SK-N-SH treated with all-trans-retinoic acid at 6 μM for 48 hours (cell line): Measurements from ENCODE around the gene LRGUK.

ENCODE experiments used
- ATAC-seq: fragments of 200-7000 bp; cut with Tn5 transposase; 3 replicates; pipeline ENCODE4 v1.9.1; 2020; ENCODE audit warnings: mild to moderate bottlenecking, moderate library complexity
- ARNTL ChIP-seq: fragments of 450-650 bp; formaldehyde crosslinking; IDR thresholded peaks from 2 replicates; pipeline ENCODE4 v1.5.0; 2020; ENCODE audit warnings: low read depth, mild to moderate bottlenecking, moderate library complexity, borderline replicate concordance
- BACH2 ChIP-seq: fragments of 250-450 bp; sonication (Bioruptor Pico); IDR thresholded peaks from 2 replicates; pipeline ENCODE4 v1.9.0; 2021; ENCODE audit warnings: mild to moderate bottlenecking, borderline replicate concordance
- CSDC2 ChIP-seq: fragments of 250-450 bp; sonication (Bioruptor Pico); IDR thresholded peaks from 2 replicates; pipeline ENCODE4 v1.5.0; 2020; ENCODE audit warnings: mild to moderate bottlenecking, moderate library complexity
- ESRRG ChIP-seq: fragments of 250-450 bp; sonication (Bioruptor Pico); IDR thresholded peaks from 2 replicates; pipeline ENCODE4 v1.6.1; 2021; ENCODE audit warnings: mild to moderate bottlenecking
- GLIS3 ChIP-seq: fragments of 250-450 bp; sonication (Bioruptor Pico); IDR thresholded peaks from 2 replicates; pipeline ENCODE4 v1.5.0; 2020; ENCODE audit warnings: mild to moderate bottlenecking, moderate library complexity
- ISL1 ChIP-seq: fragments of 250-450 bp; sonication (Bioruptor Pico); IDR thresholded peaks from 2 replicates; pipeline ENCODE4 v2.1.2; 2022; ENCODE audit warnings: mild to moderate bottlenecking, moderate library complexity
- OSR1 ChIP-seq: fragments of 250-450 bp; sonication (Bioruptor Pico); IDR thresholded peaks from 2 replicates; pipeline ENCODE4 v1.8.0; 2022; ENCODE audit warnings: moderate library complexity, mild to moderate bottlenecking, inconsistent platforms
- PATZ1 ChIP-seq: fragments of 250-450 bp; sonication (Bioruptor Pico); IDR thresholded peaks from 2 replicates; pipeline ENCODE4 v1.8.0; 2020; ENCODE audit warnings: mild to moderate bottlenecking, moderate library complexity, borderline replicate concordance
- PPARA ChIP-seq: fragments of 250-450 bp; sonication (Bioruptor Pico); IDR thresholded peaks from 2 replicates; pipeline ENCODE4 v1.5.0; 2020; ENCODE audit warnings: mild to moderate bottlenecking, borderline replicate concordance
- RARB ChIP-seq: fragments of 250-450 bp; sonication (Bioruptor Pico); IDR thresholded peaks from 2 replicates; pipeline ENCODE4 v1.8.0; 2021; ENCODE audit warnings: mild to moderate bottlenecking, moderate library complexity
- TCF4 ChIP-seq: fragments of 250-450 bp; sonication (Bioruptor Pico); IDR thresholded peaks from 2 replicates; pipeline ENCODE4 v1.8.0; 2021; ENCODE audit warnings: mild to moderate bottlenecking, moderate library complexity, borderline replicate concordance
- ZC3H10 ChIP-seq: fragments of 250-450 bp; sonication (Bioruptor Pico); IDR thresholded peaks from 2 replicates; pipeline ENCODE4 v1.5.1; 2021; ENCODE audit warnings: mild to moderate bottlenecking, moderate library complexity
- ZFP3 ChIP-seq: fragments of 250-450 bp; sonication (Bioruptor Pico); IDR thresholded peaks from 2 replicates; pipeline ENCODE4 v1.5.0; 2020; ENCODE audit warnings: mild to moderate bottlenecking, moderate library complexity
- ZFP30 ChIP-seq: fragments of 450-650 bp; formaldehyde crosslinking; IDR thresholded peaks from 2 replicates; pipeline ENCODE4 v1.5.0; 2022; ENCODE audit warnings: mild to moderate bottlenecking, moderate library complexity
- ZNF565 ChIP-seq: fragments of 450-650 bp; formaldehyde crosslinking; conservative IDR thresholded peaks from 2 replicates; pipeline ENCODE4 v1.5.0; 2020; ENCODE audit warnings: low read depth, mild to moderate bottlenecking, moderate library complexity
- ZNF70 ChIP-seq: fragments of 450-650 bp; formaldehyde crosslinking; IDR thresholded peaks from 2 replicates; pipeline ENCODE4 v1.5.0; 2020; ENCODE audit warnings: mild to moderate bottlenecking, moderate library complexity
- ZNF8 ChIP-seq: fragments of 450-650 bp; formaldehyde crosslinking; IDR thresholded peaks from 2 replicates; pipeline ENCODE4 v1.5.0; 2020; ENCODE audit warnings: mild to moderate bottlenecking, moderate library complexity
- TF ChIP-seq, protein P1 (sequence below): fragments of 250-450 bp; sonication (Bioruptor Pico); IDR thresholded peaks from 2 replicates; pipeline ENCODE4 v1.5.1; 2021; ENCODE audit warnings: mild to moderate bottlenecking, moderate library complexity
- TF ChIP-seq, protein P2 (sequence below): fragments of 250-450 bp; sonication (Bioruptor Pico); IDR thresholded peaks from 2 replicates; pipeline ENCODE4 v1.5.0; 2020; ENCODE audit warnings: mild to moderate bottlenecking, moderate library complexity
- TF ChIP-seq, protein P3 (sequence below): fragments of 250-450 bp; sonication (Bioruptor Pico); IDR thresholded peaks from 2 replicates; pipeline ENCODE4 v1.8.0; 2021; ENCODE audit warnings: low read depth, mild to moderate bottlenecking, moderate library complexity, borderline replicate concordance
- TF ChIP-seq, protein P4 (sequence below): fragments of 250-450 bp; sonication (Bioruptor Pico); IDR thresholded peaks from 2 replicates; pipeline ENCODE4 v1.5.1; 2020; ENCODE audit warnings: low read depth, mild to moderate bottlenecking, moderate library complexity

Gene LRGUK

GRCh38 chr7:134083766-134084487, 43.2 kb upstream of the LRGUK start:
- no peak; the same call in 1 of the 2 replicates for TF ChIP-seq ZFP30
- no peak for TF ChIP-seq ZNF565
- no peak for TF ChIP-seq ESRRG
- no peak for TF ChIP-seq ARNTL (CRISPR knock-in tag)
- no peak for TF ChIP-seq ZNF8 (CRISPR knock-in tag)
- TF ChIP-seq ZNF70 (CRISPR knock-in tag), result no peak
- no peak for TF ChIP-seq PPARA
- no peak for TF ChIP-seq BACH2 (CRISPR knock-in tag)
- TF ChIP-seq, protein P1, sequence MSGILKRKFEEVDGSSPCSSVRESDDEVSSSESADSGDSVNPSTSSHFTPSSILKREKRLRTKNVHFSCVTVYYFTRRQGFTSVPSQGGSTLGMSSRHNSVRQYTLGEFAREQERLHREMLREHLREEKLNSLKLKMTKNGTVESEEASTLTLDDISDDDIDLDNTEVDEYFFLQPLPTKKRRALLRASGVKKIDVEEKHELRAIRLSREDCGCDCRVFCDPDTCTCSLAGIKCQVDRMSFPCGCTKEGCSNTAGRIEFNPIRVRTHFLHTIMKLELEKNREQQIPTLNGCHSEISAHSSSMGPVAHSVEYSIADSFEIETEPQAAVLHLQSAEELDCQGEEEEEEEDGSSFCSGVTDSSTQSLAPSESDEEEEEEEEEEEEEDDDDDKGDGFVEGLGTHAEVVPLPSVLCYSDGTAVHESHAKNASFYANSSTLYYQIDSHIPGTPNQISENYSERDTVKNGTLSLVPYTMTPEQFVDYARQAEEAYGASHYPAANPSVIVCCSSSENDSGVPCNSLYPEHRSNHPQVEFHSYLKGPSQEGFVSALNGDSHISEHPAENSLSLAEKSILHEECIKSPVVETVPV (CRISPR knock-in tag), result no peak
- no peak for TF ChIP-seq TCF4 (CRISPR knock-in tag)
- TF ChIP-seq RARB (CRISPR knock-in tag), result no peak
- TF ChIP-seq, protein P2, sequence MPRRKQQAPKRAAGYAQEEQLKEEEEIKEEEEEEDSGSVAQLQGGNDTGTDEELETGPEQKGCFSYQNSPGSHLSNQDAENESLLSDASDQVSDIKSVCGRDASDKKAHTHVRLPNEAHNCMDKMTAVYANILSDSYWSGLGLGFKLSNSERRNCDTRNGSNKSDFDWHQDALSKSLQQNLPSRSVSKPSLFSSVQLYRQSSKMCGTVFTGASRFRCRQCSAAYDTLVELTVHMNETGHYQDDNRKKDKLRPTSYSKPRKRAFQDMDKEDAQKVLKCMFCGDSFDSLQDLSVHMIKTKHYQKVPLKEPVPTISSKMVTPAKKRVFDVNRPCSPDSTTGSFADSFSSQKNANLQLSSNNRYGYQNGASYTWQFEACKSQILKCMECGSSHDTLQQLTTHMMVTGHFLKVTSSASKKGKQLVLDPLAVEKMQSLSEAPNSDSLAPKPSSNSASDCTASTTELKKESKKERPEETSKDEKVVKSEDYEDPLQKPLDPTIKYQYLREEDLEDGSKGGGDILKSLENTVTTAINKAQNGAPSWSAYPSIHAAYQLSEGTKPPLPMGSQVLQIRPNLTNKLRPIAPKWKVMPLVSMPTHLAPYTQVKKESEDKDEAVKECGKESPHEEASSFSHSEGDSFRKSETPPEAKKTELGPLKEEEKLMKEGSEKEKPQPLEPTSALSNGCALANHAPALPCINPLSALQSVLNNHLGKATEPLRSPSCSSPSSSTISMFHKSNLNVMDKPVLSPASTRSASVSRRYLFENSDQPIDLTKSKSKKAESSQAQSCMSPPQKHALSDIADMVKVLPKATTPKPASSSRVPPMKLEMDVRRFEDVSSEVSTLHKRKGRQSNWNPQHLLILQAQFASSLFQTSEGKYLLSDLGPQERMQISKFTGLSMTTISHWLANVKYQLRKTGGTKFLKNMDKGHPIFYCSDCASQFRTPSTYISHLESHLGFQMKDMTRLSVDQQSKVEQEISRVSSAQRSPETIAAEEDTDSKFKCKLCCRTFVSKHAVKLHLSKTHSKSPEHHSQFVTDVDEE, result no peak
- TF ChIP-seq, protein P3, sequence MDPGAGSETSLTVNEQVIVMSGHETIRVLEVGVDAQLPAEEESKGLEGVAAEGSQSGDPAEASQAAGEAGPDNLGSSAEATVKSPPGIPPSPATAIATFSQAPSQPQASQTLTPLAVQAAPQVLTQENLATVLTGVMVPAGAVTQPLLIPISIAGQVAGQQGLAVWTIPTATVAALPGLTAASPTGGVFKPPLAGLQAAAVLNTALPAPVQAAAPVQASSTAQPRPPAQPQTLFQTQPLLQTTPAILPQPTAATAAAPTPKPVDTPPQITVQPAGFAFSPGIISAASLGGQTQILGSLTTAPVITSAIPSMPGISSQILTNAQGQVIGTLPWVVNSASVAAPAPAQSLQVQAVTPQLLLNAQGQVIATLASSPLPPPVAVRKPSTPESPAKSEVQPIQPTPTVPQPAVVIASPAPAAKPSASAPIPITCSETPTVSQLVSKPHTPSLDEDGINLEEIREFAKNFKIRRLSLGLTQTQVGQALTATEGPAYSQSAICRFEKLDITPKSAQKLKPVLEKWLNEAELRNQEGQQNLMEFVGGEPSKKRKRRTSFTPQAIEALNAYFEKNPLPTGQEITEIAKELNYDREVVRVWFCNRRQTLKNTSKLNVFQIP (CRISPR knock-in tag), result no peak
- no peak for TF ChIP-seq ZC3H10
- TF ChIP-seq GLIS3 (CRISPR knock-in tag), result no peak
- TF ChIP-seq ZFP3 (CRISPR knock-in tag), result no peak
- TF ChIP-seq PATZ1 (CRISPR knock-in tag), result no peak
- no peak for TF ChIP-seq ISL1 (CRISPR knock-in tag)
- peak; percentile 79 for ATAC-seq

DNA sequence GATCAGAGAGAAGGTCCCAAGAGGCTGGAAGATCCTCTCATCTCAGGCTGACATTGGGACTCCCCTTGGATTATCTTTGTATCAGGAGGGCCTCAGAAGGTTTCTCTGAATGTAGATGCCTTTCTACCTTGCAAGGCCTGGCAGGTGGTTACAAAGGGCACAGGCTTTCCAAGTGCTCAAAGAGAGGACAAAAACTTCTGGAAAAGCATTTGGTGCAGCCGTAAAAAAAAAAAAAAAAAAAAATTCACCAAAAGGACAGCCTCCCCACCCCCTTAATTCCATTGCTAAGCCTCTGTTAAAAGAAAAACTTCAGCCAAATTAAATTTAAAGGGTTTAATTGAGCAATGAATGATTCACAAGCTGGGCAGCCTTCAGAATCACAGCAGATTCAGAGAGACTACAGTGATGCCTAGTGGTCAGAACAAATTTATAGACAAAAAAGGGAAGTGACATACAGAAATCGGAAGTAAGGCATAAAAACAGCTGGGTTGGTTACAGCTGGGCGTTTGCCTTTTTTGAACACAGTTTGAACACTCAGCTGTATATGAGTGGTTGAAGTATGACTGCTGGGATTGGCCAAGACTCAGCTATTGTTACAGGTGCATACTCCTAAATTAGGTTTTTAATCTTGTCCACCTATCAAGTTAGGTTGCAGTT, 42.5 kb upstream of the LRGUK start:
- ATAC-seq, result no peak
- TF ChIP-seq, protein P3 (CRISPR knock-in tag), result no peak
- TF ChIP-seq PPARA (no peak), BACH2 (CRISPR knock-in tag) (no peak), TCF4 (CRISPR knock-in tag) (no peak), ZNF70 (CRISPR knock-in tag) (no peak), ZC3H10 (no peak), CSDC2 (no peak), ZNF8 (CRISPR knock-in tag) (no peak), ARNTL (CRISPR knock-in tag) (no peak), ESRRG (no peak), ZFP3 (CRISPR knock-in tag) (no peak), OSR1 (no peak), ZNF565 (no peak), GLIS3 (CRISPR knock-in tag) (no peak), PATZ1 (CRISPR knock-in tag) (no peak), RARB (CRISPR knock-in tag) (no peak)
- TF ChIP-seq, protein P2, result no peak
- TF ChIP-seq, protein P4, sequence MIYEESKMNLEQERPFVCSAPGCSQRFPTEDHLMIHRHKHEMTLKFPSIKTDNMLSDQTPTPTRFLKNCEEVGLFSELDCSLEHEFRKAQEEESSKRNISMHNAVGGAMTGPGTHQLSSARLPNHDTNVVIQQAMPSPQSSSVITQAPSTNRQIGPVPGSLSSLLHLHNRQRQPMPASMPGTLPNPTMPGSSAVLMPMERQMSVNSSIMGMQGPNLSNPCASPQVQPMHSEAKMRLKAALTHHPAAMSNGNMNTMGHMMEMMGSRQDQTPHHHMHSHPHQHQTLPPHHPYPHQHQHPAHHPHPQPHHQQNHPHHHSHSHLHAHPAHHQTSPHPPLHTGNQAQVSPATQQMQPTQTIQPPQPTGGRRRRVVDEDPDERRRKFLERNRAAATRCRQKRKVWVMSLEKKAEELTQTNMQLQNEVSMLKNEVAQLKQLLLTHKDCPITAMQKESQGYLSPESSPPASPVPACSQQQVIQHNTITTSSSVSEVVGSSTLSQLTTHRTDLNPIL (CRISPR knock-in tag), result no peak
